HG03342 (cell line): ENCODE data around the gene PAN3.
"Not testable (repeated sequence)": the region's sequence is repeated elsewhere in the genome, so short reads cannot be mapped to it uniquely, and the experiment has no call there.

Source experiments
- ATAC-seq: cut with Tn5 transposase; IDR thresholded peaks from one replicate; pipeline ENCODE4 v1.9.1; 2021; ENCODE audit warnings: mild to moderate bottlenecking, moderate library complexity; ENCODE audit not compliant: unreplicated experiment

Gene PAN3

GRCh38 chr13:28138012-28138755, at the start of gene PAN3:
TSS of gene PAN3 (plus strand) at chr13:28138545. CDS start at chr13:28138658, 113 bp downstream.
- peak; percentile 51 for ATAC-seq

GRCh38 chr13:28089065-28089464, 49.3 kb upstream of the PAN3 start:
- no peak for ATAC-seq

GRCh38 chr13:28092431-28092830, 45.9 kb upstream of the PAN3 start:
- ATAC-seq = no peak

GRCh38 chr13:28093881-28094280, 44.5 kb upstream of the PAN3 start:
- ATAC-seq = no peak

GRCh38 chr13:28094306-28094705, 44.0 kb upstream of the PAN3 start:
- no peak for ATAC-seq

- ATAC-seq = no peak
These were observed 40.8 kb upstream of the PAN3 start for GRCh38 chr13:28097503-28097902.

GRCh38 chr13:28099396-28100149, 38.8 kb upstream of the PAN3 start:
- ATAC-seq = no peak

GRCh38 chr13:28100150-28101121, 37.9 kb upstream of the PAN3 start, which contains the start of gene FLT3:
TSS of gene FLT3 (minus strand) at chr13:28100576. CDS start at chr13:28100510, 66 bp downstream.
- no peak for ATAC-seq

GRCh38 chr13:28101886-28102285, 36.5 kb upstream of the PAN3 start:
- ATAC-seq = not testable (repeated sequence)

- no peak for ATAC-seq
These were observed 31.4 kb upstream of the PAN3 start for GRCh38 chr13:28106976-28107375.

GRCh38 chr13:28110414-28110813, 27.9 kb upstream of the PAN3 start:
- ATAC-seq = no peak

- no peak for ATAC-seq
These were observed 21.6 kb upstream of the PAN3 start for GRCh38 chr13:28116736-28117135.

GRCh38 chr13:28117689-28118377, 20.5 kb upstream of the PAN3 start:
- ATAC-seq = no peak

GRCh38 chr13:28120317-28120716, 18.0 kb upstream of the PAN3 start:
- ATAC-seq = no peak

- no peak for ATAC-seq
These were observed 17.1 kb upstream of the PAN3 start for GRCh38 chr13:28121224-28121623.

GRCh38 chr13:28128030-28128429, 10.3 kb upstream of the PAN3 start:
- ATAC-seq = no peak

GRCh38 chr13:28128926-28129325, 9.4 kb upstream of the PAN3 start:
- no peak for ATAC-seq

- ATAC-seq = no peak
These were observed 8.2 kb upstream of the PAN3 start for GRCh38 chr13:28129911-28130693.

GRCh38 chr13:28131646-28132045, 6.7 kb upstream of the PAN3 start:
- no peak for ATAC-seq

GRCh38 chr13:28136916-28137315, 1.4 kb upstream of the PAN3 start:
- no peak for ATAC-seq
